AG09319 (cell line): ENCODE data around the gene ELMO1.

Experiments
- DNase-seq: peaks from one replicate; pipeline ENCODE4 v3.0.0-alpha.2; 2010; ENCODE audit warnings: low read depth; ENCODE audit errors: extremely low read depth
- TF ChIP-seq, protein P1 (sequence below): IDR thresholded peaks from 2 replicates; pipeline ENCODE4 v1.5.1; 2011; ENCODE audit warnings: low read depth, mild to moderate bottlenecking, inconsistent platforms, low read length, moderate library complexity

ELMO1 gene

DNA sequence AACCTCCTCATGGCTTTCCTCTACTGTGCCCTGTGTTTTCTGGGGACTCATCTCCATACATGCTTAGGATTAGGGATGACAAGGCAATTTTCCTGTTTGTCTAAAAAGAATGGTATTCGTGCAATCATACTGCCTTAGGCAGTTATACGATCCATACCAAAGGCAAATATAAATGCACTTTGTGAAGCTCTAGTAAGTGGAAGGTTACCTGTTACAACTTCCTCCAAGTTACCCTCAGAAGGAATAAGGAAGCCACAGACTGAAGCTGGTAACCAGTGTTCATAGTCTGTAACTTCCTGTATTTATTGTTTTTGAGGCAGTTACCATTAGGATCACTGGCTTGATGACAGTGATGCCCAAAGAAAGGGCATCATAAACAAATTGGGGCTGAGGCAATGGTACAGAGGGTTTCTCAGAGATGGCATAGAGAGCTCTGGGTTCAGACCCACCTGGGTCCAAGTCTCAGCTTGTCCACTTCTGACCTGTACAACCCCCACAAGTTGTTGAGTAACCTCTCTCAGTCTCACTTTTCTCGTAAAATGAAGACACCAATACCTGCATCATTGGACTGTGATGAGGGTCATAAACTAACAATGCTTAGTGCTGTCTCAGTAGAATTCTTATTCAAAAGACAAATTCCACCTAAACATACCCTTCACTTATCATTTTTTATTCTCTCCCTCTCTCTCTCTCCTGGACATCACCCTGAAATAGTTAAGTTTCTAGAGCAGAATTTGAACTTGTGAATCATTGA is 138.2 kb downstream of the ELMO1 start:
- TF ChIP-seq, protein P1, sequence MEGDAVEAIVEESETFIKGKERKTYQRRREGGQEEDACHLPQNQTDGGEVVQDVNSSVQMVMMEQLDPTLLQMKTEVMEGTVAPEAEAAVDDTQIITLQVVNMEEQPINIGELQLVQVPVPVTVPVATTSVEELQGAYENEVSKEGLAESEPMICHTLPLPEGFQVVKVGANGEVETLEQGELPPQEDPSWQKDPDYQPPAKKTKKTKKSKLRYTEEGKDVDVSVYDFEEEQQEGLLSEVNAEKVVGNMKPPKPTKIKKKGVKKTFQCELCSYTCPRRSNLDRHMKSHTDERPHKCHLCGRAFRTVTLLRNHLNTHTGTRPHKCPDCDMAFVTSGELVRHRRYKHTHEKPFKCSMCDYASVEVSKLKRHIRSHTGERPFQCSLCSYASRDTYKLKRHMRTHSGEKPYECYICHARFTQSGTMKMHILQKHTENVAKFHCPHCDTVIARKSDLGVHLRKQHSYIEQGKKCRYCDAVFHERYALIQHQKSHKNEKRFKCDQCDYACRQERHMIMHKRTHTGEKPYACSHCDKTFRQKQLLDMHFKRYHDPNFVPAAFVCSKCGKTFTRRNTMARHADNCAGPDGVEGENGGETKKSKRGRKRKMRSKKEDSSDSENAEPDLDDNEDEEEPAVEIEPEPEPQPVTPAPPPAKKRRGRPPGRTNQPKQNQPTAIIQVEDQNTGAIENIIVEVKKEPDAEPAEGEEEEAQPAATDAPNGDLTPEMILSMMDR, result no peak
- DNase-seq, result no peak

DNA sequence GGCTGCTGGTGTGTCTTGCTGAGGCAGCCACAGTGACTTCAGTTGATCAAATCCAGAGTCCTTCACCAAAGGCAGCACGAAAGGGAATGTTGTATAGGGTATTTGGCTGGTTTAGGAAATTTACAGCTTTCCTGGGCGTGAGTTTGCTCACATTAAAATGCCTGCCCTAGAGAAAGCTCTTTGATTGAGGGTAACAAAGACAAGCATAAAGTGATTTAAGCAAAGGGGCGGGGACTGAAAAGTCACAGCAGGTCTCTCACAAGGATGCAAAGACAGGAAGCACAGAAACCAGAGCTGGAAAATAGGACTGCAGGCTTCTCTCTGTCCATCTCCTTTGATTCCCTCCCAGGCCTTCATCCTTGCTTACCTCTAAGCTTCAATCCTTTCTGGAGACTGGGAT is 139.2 kb downstream of the ELMO1 start:
- no peak for DNase-seq
- TF ChIP-seq, protein P1, result no peak

DNA sequence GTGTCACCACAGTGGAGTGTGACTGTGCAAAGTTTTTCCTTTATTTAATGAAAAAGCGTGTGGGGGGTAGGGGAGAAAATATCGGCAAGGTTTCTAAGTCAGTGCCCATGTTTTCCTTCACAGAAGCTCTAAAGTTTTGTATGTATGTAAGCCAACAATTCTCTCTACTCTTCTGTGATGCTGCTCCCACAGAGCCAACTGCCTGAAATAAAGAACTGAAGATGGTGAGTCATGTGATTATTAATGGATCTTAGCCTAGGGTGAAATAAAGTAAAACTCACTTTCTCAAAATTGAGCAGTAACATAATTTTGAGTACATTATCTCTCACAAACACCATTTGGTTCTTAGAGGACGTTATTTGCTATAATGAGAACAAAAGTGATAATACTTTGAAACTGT is 143.7 kb downstream of the ELMO1 start:
- TF ChIP-seq, protein P1, result no peak
- DNase-seq, result no peak

DNA sequence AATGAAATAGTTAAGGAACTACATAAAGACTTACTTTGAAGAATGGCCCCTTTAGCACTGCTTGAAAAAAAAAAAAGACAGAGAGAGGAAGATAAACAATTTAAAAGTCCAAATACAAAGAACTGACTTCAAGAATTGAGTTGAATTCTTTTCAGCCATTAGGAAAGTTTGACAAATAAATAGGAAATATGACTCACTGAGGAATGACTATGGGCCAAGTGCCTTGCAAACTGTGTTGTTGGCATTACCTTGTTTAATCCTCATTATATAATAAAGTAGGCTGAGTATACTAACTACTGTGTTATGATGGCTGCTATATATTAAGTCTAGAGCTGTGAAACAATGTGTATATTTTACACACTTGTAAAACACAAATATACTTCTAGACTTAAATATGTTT is 151.1 kb downstream of the ELMO1 start:
- DNase-seq, result no peak
- TF ChIP-seq, protein P1, result no peak

DNA sequence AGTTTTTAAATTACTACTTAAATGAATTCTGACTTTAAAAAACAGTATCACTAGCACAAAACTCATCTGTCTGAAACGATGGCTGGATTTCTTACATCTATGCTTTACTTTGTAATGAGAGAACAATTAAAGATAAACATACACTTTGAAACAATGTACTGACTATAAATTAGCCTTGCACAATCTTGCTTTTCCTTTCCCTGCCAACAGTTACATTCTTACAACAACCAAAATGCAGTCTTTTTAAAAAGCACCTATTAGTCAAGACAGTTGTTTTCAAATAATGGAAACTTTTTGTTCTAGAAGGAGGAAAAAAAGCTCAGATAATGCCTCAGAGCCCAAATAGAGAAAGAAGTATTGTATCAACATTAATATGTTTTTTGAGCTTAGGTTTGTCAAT is 153.3 kb downstream of the ELMO1 start:
- DNase-seq, result no peak
- TF ChIP-seq, protein P1, result no peak

DNA sequence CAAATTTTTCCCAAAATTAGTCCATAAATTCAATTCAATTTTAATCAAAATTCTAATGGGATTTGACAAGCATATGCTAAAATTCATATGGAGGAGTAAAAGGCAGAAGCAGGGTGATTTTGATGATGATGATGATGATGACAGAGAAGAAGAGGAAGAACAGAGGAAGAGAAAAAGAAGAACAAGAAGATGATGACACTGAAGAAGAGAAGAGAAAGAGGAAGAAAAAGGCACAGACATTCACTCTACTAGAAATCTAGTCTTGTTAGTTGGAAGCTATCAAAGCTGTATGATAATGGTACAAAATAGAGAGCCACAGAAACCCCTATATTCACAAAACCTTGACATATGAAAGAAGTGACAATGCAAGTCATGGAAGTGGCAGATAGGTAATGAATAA is 157.9 kb downstream of the ELMO1 start:
- no peak for DNase-seq
- TF ChIP-seq, protein P1, result no peak

DNA sequence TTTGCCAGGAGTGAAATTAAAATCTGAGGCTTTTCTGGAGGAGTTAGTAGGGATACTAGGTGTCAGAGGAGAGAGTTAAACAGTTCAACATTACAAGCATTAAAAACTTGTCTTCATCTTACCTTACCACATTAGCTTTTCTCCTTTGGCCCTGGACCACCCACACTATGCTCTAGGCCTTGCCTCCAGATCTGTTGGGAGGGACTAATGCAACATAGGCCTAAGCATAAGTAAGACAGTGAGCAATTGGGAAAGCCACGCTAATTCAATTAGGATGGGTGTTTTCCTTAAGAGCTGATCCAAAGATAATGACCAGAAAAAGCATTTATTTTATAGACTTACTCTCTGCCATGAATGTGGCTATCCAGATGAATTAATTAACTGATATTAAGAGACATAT is 158.9 kb downstream of the ELMO1 start:
- TF ChIP-seq, protein P1, result no peak
- no peak for DNase-seq
